ENCODE results near the gene MRPL16. TPM values are rescaled to one million over a fixed set of nuclear protein-coding genes. Genes with fewer than 3 reads are reported as not detected.

MRPL16 gene
- total RNA-seq, 1 donor from 2014 or later: 53.9 TPM

DNA sequence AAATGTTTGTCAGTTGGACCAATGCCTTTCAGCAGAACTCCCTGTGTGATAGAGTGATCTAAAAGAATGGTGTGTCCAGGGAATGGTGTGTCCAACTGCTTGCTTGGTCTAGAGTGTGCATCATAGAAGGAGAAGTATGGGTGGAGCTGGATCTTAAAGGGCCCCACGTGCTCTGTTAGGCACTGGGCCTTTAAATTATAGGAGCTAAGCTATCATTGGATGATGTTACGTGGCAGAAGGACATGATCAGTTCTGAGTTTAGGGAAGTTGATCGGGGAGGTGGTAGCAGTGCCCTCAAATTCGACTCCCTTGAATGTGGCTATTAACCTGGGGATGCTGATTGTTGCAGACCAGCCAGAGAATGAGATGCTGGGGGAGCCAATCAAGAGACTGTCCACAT lies 39.0 kb downstream of the MRPL16 start:
- DNase-seq (ENCODE audit: low read depth, low spot score): no peak

DNA sequence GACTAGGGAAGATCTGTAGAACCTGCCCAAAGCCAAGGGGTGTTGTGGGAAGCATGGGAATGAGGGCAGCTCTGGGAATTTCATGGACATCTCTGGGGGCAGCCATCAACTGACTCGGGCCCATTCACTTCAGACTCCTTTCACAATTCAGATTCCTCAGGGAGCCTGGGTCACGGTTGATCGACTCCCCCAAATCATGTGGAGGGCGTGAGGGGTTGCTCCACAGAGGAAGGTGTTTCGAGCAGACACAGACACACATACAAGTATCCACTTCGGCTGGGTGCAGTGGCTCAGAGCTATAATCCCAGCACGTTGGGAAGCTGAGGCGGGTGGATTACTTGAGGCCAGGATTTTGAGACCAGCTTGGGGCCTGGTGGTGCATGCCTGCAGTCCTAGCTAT lies 39.7 kb downstream of the MRPL16 start:
- DNase-seq (ENCODE audit: low read depth, low spot score): no peak

DNA sequence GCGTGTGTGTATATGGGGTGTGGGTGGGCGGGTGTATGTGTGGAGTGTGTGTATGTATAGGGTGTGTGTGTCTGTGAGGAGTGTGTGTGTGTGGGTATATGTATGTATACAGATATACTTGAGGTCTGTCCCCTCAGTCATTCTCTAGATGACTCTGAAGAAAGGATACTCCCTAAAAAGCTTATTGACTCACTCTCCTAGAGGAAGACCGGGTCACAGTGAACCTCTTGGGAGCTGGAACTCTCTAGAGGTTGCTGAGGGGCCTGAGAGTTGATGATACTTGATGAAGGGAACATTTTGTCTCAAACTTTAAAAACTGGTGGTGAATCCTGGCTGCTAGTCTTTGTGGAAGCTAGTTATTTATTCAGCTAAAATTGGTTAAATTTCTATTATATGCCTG lies 40.3 kb downstream of the MRPL16 start:
- no peak for DNase-seq (ENCODE audit: low read depth, low spot score)

DNA sequence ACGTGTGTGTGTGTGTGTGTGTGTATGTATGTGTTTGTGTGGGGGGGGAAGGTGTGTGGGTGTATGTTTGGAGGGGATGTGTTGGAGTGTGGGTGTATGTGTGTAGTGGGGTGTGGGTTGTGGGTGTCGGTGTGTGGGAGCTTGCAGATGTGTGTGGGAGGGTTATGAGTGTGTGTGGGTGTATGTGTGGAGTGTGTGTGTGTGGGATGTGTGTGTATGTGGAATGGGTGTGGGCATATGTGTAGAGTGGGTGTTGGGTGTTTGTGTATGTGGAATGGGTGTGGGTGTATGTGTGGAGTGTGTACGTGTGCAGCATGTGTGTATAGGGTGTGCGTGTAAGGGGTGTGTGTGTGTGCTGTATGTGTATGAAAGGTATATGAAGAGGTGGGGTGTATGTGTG lies 40.8 kb downstream of the MRPL16 start:
- DNase-seq (ENCODE audit: low read depth, low spot score): no peak

DNA sequence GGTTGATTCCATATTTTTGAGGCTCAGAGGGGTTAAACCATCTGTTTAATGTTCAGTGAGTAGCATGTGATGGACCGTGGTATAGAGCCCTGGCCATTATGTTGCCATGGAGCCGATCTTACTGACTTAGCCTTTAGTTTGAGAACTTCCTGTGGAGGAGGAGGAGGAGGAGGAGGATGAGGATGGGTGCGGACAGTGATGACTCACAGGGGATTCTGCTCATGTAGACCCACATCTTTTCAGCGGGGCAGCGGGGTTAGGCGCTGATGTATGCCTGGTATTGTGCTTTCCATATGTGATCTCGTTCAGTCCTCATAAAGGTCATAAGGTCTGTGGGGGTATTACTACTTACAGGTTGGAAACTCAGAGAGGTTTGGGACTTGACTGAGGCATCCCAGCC lies 41.5 kb downstream of the MRPL16 start:
- no peak for DNase-seq (ENCODE audit: low read depth, low spot score)

DNA sequence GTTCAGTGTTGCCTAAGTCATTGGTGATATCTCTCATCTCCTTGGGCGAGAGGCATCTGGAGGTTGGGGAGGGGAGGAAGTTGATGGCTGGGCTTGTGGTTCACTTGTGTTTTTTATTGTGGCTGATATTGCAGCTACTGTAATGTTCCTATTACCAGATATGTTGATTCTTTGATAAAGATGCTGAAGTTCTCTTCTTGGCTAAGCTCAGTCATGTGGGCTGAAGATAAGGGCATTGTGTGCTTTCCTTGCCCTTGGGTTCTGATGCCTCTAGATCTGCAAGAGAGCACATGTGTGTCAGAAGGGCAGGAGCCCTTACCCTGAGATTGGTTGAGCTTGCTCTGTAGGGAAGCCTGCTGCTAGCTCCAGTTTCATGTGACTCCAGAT lies 43.4 kb downstream of the MRPL16 start:
- DNase-seq (ENCODE audit: low read depth, low spot score): no peak

DNA sequence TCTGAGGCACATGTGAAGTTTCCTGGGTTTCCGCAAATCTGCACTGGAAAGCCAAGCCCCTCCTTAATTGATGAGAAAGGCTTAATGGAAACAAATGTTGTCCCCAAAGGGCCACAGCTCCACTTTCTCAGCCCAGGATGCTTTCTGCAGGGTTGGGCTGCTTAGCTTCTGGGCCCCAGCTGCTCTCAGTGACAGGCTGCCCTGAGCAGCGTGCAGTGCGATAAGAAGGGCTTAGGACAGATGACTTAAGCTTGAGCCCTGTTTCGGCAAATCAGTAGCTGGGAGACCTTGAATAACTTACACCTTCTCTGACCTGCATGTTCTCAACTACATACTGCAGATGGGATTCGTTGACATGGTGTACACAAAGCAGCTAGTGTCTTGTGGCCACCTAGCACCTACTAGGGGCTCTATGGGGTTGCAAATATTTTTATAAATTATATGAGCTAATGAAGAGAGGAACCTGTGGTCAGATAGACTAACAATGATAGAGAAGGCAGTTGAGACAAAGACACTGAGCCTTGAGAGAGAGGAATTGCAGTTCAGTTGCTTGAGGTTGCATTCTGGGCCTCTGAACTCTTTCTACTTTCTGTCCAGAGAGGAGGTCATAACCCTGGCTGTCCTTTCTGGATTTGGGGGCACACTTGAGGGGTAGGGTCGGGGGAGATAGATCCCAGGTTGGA lies 43.9 kb downstream of the MRPL16 start:
- DNase-seq (ENCODE audit: low read depth, low spot score): no peak

DNA sequence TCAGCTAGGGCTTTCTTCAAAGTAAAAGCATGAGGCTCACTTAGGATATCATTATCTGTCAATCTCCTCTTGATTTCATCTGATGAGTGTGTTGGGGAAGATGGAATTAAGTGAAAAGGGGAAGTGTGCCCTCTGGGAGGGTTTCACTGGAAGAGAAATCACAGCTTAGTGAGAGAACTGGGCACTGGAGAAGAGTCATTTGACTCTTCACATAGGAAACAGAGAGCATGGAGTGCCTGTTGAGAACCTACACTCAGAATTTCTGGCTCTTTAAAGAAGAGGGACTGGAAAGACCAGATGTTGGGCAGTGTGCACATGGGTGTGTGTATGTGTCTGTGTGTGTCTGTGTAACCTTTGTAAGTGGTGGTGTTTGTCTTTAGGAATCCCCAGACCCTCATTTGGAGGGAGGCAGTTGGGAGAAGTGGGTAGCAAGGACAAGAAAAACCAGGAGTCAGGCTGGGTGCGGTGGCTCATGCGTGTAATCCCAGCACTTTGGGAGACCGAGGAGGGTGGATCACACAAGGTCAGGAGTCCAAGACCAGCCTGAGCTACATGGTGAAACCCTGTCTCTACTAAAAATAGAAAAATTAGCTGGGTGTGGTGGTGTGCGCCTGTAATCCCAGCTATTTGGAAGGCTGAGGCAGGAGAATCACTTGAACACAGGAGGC lies 45.4 kb downstream of the MRPL16 start:
- DNase-seq (ENCODE audit: low read depth, low spot score): no peak

DNA sequence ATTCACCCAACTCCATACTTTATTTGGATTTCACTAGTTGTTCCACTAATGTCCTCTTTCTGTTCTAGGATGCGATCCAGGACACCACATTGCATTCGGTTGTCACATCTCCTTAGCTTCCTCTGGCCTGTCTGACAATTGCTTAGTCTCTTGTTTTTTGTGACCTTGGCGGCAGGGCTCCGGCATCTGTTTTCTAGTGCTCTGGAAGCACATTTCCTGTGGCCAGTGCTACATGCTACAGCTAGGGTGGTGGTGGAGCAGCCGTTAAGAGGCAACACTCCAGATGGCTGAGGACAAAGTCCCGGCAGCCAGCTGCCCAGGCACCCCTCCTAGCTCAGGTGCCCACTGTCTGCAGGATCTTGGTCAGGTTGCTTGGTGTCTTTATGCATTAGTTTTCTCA lies 48.6 kb downstream of the MRPL16 start:
- no peak for DNase-seq (ENCODE audit: low read depth, low spot score)

DNA sequence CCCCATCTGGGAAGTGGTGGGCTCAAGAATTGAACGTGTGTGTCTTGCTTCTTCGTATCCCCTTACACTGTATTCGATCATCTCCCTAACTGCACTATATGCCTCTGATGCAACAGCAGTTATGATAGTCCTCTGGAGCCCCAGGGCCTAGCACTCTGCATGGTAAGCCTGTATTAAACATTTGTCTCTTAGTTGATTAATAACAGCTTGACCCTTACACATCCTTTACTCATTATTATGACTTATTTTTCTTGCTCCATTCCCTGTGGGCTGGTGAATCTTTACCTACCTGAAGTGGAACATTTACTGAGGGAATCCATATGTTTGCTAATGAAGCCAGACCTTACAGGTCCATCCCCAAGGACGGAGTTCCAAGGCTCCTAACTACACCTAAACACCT lies 49.8 kb downstream of the MRPL16 start:
- no peak for DNase-seq (ENCODE audit: low read depth, low spot score)

DNA sequence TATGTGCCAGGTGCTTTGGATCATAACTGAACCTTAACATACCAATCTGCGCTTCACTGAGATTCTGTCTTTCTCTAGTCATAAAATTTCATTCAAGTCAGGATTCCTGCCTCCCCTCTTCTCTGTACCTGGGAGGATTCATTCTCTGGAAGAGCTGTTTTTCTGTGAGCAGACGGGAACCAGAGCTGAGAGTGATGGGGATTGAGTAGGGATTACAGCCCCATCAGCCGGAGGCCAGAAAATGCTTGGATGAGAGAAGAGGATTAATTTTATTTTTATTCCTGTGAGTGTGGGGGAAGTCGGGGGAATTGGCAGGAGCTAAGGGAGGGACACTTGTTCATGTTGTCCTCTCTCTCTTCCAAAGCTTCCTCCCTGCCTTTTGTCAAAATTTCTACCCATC lies 50.7 kb downstream of the MRPL16 start:
- DNase-seq (ENCODE audit: low read depth, low spot score): no peak

DNA sequence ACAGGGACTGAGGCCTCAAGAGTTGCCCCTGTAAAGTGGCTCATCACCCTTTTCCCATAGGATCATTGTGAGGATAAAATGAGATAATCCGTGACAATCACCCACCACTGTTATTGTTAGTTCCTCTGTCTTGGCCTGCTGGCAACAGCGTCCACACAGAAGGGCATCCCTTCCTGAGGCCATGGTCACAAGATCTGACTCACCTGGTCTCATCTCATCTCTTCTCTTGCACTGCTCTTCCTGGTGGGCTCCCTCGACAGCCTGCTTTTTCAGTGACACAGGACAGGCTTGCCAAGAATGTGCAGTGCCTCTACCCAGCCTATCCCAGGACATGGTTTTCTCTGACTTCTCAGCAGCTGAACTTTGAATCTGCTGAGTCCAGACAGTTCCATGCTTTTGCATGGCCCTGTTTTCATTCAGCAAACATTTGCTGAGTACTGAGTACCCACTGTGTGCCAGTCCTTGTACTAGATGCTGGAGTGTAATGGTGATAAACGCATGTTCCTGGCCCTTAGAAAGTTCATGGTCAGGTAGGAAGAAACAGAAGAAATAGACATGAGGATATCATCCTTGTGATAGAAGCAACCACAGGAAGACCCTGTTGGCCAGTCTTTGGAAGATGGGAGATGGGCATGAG lies 52.1 kb downstream of the MRPL16 start:
- no peak for DNase-seq (ENCODE audit: low read depth, low spot score)

DNA sequence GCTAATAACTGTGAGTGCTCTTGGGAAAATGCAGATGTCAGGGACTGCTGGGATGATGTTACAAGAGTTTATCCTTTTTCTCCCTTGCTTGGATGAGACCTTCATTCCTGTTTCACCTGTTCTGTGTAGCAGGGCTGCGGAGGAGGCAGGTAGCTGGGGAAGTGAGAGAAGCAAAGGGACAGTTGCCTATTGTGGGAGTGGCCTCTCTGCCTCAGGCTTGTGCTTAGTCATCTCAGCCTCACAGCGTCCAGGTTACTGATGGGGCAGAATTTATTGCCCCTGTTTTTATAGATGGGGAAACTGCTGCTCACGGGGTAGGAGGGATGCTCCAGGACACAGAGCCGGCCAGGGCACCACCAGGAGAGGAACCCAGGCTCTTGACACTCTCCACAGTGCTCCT lies 53.7 kb downstream of the MRPL16 start:
- no peak for DNase-seq (ENCODE audit: low read depth, low spot score)

DNA sequence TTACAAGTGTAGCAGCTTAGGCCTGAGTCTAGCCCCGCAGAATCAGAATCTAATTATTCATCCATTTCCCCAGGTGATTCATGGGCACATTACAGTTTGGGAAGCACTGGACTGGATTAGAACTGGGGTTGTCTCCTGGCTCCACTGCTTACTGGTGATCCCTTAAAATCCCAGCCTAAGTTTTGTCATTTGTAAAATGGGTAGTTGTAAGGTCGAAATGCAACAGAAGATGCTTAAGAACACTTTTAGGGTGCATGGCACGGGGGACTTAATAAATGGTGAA lies 54.1 kb downstream of the MRPL16 start:
- DNase-seq (ENCODE audit: low read depth, low spot score): no peak

Other genes starting within 250 kb of the MRPL16 start
- gene OSBP, start 195.0 kb downstream of the MRPL16 start, total RNA-seq: 33.4 and 36.3 TPM in 2 replicates
- 5.0 and 5.6 TPM in 2 replicates for gene PATL1, start 141.7 kb downstream of the MRPL16 start, total RNA-seq
- gene OR10V1, start 96.9 kb downstream of the MRPL16 start, total RNA-seq: not detected in 2 replicates
- 26.7 and 26.8 TPM in 2 replicates for gene STX3, start 55.4 kb downstream of the MRPL16 start, total RNA-seq
- gene CBLIF, start 34.7 kb upstream of the MRPL16 start, total RNA-seq: not detected in 2 replicates
- not detected in 2 replicates for gene TCN1, start 55.7 kb upstream of the MRPL16 start, total RNA-seq
- not detected in 2 replicates for gene OOSP3, start 68.0 kb upstream of the MRPL16 start, total RNA-seq
- not detected in 2 replicates for gene OOSP1, start 127.7 kb upstream of the MRPL16 start, total RNA-seq
- gene OOSP4A, start 153.3 kb upstream of the MRPL16 start, total RNA-seq: not detected in 2 replicates
- not detected in 2 replicates for gene OOSP4B, start 206.4 kb upstream of the MRPL16 start, total RNA-seq
- gene OOSP2, start 229.6 kb upstream of the MRPL16 start, total RNA-seq: not detected in 2 replicates
- not detected in 2 replicates for gene MS4A3, start 245.9 kb upstream of the MRPL16 start, total RNA-seq